CD4-positive, alpha-beta T cell (primary cell): Measurements from ENCODE around the gene MKLN1. TPM values are rescaled to one million over a fixed set of nuclear protein-coding genes. Genes with fewer than 3 reads are reported as not detected.

Experiments
- ATAC-seq: fragments of 200-7000 bp; cut with Tn5 transposase; one replicate; pipeline ENCODE4 v1.10.0; 2022; ENCODE audit warnings: mild to moderate bottlenecking; ENCODE audit not compliant: poor library complexity
- CTCF ChIA-PET: fragments of 350-600 bp; sonication (Branson Sonifier 250); formaldehyde crosslinking; loops from one replicate; lab custom pipeline; 2021; ENCODE audit warnings: antibody characterized with exemption, inconsistent platforms; lab: Charles Lee
- POLR2A ChIA-PET: fragments of 350-600 bp; sonication (Branson Sonifier 250); formaldehyde crosslinking; loops from one replicate; lab custom pipeline; 2021; ENCODE audit warnings: antibody characterized with exemption, inconsistent platforms; lab: Charles Lee
- DNase-seq, 14 experiments: peaks; one replicate each; pipeline ENCODE4 v3.0.0-alpha.2; 2013 to 2020; ENCODE audit warnings: mixed read lengths in 2 of 14
- H3K27ac ChIP-seq, 2 donors: one replicate each; pipeline versions ENCODE4 v1.5.1 to v1.7.0; 2013; ENCODE audit warnings: low read length in 2 of 2, low read depth in 1 of 2, mild to moderate bottlenecking in 1 of 2
- H3K27me3 ChIP-seq, 2 experiments: 1 replicate in 1 of 2; 2 replicates in 1 of 2; pipeline versions ENCODE4 v1.6.1 to v1.7.0; 2013; ENCODE audit warnings: low read length in 2 of 2, control low read depth in 1 of 2, mild to moderate bottlenecking in 1 of 2, moderate library complexity in 1 of 2; ENCODE audit not compliant: insufficient read depth in 2 of 2, control insufficient read depth in 1 of 2
- H3K36me3 ChIP-seq: one replicate; pipeline ENCODE4 v1.6.1; 2013; ENCODE audit warnings: low read length, control low read depth; ENCODE audit not compliant: insufficient read depth
- H3K4me1 ChIP-seq: one replicate; pipeline ENCODE4 v1.6.1; 2013; ENCODE audit warnings: low read length, control low read depth; ENCODE audit not compliant: insufficient read depth
- H3K4me3 ChIP-seq: one replicate; pipeline ENCODE4 v1.5.1; 2013; ENCODE audit warnings: mild to moderate bottlenecking, low read length, moderate library complexity
- H3K9me3 ChIP-seq, 2 experiments: 1 replicate in 1 of 2; 2 replicates in 1 of 2; pipeline versions ENCODE4 v1.6.1 to v1.7.0; 2013; ENCODE audit warnings: low read length in 2 of 2, mild to moderate bottlenecking in 2 of 2, control low read depth in 1 of 2, moderate library complexity in 1 of 2; ENCODE audit not compliant: control insufficient read depth in 1 of 2, insufficient read depth in 1 of 2
- H3K27ac Mint-ChIP-seq: one replicate; pipeline ENCODE4 v1.8.0; 2020; ENCODE audit warnings: mixed read lengths
- H3K27me3 Mint-ChIP-seq: one replicate; pipeline ENCODE4 v1.8.0; 2021; ENCODE audit warnings: mixed read lengths
- H3K36me3 Mint-ChIP-seq: one replicate; pipeline ENCODE4 v1.8.0; 2021; ENCODE audit warnings: low read depth, mixed read lengths
- H3K4me1 Mint-ChIP-seq: one replicate; pipeline ENCODE4 v1.8.0; 2021; ENCODE audit warnings: low read depth, mixed read lengths
- H3K4me3 Mint-ChIP-seq: one replicate; pipeline ENCODE4 v1.8.0; 2020; ENCODE audit warnings: mild to moderate bottlenecking, mixed read lengths
- H3K9me3 Mint-ChIP-seq: one replicate; pipeline ENCODE4 v1.8.0; 2020; ENCODE audit warnings: mixed read lengths
- intact Hi-C, 2 experiments: fragments of 100-400 bp; cut with DNase I in 1 of 2; cut with micrococcal nuclease in 1 of 2; formaldehyde crosslinking; loops; one replicate each; pipeline versions ENCODE4 v1.15.1 to v1.9.0; 2023 to 2025; cut with DNase I, micrococcal nuclease
- total RNA-seq, 174 experiments: library from RNA in 2 of 174; stranded (reverse) in 2 of 174; gene quantifications; one replicate each; pipeline ENCODE4 v1.2.3 and lab custom pipeline; 2021 to 2026
- TF ChIP-seq, protein P1 (sequence below): fragments of 200-600 bp; IDR thresholded peaks from one replicate; pipeline ENCODE4 v1.8.0; 2022; ENCODE audit warnings: antibody characterized with exemption, mild to moderate bottlenecking

The MKLN1 gene
- total RNA-seq, 2 experiments from 2014 or later = 47.2 to 53.7 TPM

DNA sequence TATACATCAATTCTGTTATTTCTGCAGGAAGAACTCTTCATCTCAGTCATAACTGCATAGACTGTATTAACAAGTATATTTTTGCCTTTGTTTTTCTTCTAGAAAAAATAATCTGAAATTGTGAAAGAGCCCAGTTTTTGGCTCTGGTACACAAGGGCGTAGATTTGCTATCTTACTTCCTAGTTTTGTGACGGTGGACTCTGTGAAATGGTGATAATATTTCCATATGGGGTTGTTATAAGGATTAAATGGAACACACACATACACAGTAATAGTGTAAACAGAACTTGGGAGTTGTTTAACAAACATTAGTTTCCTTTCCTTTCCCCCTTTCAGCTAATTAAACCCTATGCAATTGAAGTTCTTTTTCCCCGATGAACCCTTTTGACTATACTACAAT lies 108.7 kb downstream of the MKLN1 start:
- Histone ChIP-seq H3K9me3 (no peaks in the 10 kb centered on the region), H3K36me3 (peaks cover 57% of the 10 kb centered on the region), H3K27me3 (no peaks in the 10 kb centered on the region), H3K4me1 (no peaks in the 10 kb centered on the region), H3K4me3 (no peak overlapping the region), H3K27ac (no peak overlapping the region)
- TF ChIP-seq, protein P1, sequence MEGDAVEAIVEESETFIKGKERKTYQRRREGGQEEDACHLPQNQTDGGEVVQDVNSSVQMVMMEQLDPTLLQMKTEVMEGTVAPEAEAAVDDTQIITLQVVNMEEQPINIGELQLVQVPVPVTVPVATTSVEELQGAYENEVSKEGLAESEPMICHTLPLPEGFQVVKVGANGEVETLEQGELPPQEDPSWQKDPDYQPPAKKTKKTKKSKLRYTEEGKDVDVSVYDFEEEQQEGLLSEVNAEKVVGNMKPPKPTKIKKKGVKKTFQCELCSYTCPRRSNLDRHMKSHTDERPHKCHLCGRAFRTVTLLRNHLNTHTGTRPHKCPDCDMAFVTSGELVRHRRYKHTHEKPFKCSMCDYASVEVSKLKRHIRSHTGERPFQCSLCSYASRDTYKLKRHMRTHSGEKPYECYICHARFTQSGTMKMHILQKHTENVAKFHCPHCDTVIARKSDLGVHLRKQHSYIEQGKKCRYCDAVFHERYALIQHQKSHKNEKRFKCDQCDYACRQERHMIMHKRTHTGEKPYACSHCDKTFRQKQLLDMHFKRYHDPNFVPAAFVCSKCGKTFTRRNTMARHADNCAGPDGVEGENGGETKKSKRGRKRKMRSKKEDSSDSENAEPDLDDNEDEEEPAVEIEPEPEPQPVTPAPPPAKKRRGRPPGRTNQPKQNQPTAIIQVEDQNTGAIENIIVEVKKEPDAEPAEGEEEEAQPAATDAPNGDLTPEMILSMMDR = no peak
- ChIA-PET POLR2A (no interaction called here), CTCF (no interaction called here)
- Mint-ChIP-seq H3K36me3 (peaks cover 88% of the 10 kb centered on the region), H3K4me1 (no peaks in the 10 kb centered on the region), H3K27me3 (no peaks in the 10 kb centered on the region), H3K27ac (no peak overlapping the region), H3K4me3 (no peak overlapping the region), H3K9me3 (no peaks in the 10 kb centered on the region)
- intact Hi-C loops = no loop called here
- ATAC-seq = no peak
- DNase-seq = no peak

DNA sequence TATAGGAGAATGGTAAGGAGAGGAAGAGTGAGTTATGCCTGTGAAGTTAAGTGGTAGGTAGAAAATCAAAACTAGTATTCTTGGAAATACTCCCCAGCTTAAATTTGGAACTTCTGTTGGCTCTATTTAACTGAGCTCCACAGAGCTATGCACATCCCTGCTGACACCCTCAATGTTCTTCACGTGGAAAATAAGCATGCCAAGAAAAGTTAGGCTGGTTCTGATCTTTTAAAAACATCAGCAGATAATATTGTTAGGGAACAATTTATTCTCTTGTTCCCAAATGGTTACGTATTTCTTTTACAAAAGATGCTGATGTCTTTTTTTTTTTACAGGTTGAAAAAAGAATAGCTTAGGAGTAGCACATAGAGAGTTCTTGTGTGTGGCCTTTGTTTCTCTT lies 111.3 kb downstream of the MKLN1 start:
- Histone ChIP-seq H3K9me3 (no peaks in the 10 kb centered on the region), H3K27ac (no peak overlapping the region), H3K36me3 (peaks cover 58% of the 10 kb centered on the region), H3K4me1 (no peaks in the 10 kb centered on the region), H3K4me3 (no peak overlapping the region), H3K27me3 (no peaks in the 10 kb centered on the region)
- Mint-ChIP-seq H3K27ac (no peak overlapping the region), H3K9me3 (no peaks in the 10 kb centered on the region), H3K27me3 (no peaks in the 10 kb centered on the region), H3K4me3 (no peak overlapping the region), H3K4me1 (no peaks in the 10 kb centered on the region), H3K36me3 (peaks cover 92% of the 10 kb centered on the region)
- ATAC-seq (no peak), DNase-seq (no peak)
- intact Hi-C loops = no loop called here
- TF ChIP-seq, protein P1 = no peak
- ChIA-PET POLR2A (no interaction called here), CTCF (interaction anchor here (1.3 to 2.0 kb wide), 3 partner anchors 12 to 21 kb away, joined by 3 to 7 read pairs (median 3); no protein-coding TSS in a partner anchor)

DNA sequence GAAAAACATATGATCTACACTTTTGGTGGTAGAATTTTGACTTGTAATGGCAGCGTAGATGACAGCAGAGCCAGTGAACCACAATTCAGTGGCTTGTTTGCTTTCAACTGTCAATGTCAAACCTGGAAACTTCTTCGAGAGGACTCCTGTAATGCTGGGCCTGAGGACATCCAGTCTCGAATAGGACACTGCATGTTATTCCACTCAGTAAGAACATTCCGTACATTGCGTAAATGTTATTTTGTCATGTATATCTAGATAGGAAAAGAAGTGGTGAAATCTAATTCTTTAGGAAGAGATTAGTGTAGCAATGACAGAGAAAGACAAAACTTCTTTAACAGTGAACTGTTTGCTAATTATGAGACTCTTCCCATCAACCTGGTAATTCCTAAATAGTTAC lies 115.8 kb downstream of the MKLN1 start:
- CTCF ChIA-PET = no interaction called here
- Mint-ChIP-seq H3K27me3 (no peaks in the 10 kb centered on the region), H3K36me3 (peaks cover 89% of the 10 kb centered on the region), H3K9me3 (no peaks in the 10 kb centered on the region), H3K4me1 (no peaks in the 10 kb centered on the region), H3K4me3 (no peak overlapping the region), H3K27ac (no peak overlapping the region)
- Histone ChIP-seq H3K27me3 (no peaks in the 10 kb centered on the region), H3K36me3 (peaks cover 62% of the 10 kb centered on the region), H3K4me1 (no peaks in the 10 kb centered on the region), H3K27ac (no peak overlapping the region), H3K4me3 (no peak overlapping the region), H3K9me3 (no peaks in the 10 kb centered on the region)
- no peak for DNase-seq
- no peak for ATAC-seq
- POLR2A ChIA-PET = no interaction called here
- intact Hi-C loops = no loop called here
- TF ChIP-seq, protein P1 = no peak
